ENCODE data around the gene C20orf204. TPM values are rescaled to one million over a fixed set of nuclear protein-coding genes. Genes with fewer than 3 reads are reported as not detected.

C20orf204 gene
- total RNA-seq, 2 donors from 2014 or later, result 4.0 to 4.1 TPM

GRCh38 chr20:64075556-64075955, 39.6 kb downstream of the C20orf204 start:
- TF ChIP-seq, protein P1, sequence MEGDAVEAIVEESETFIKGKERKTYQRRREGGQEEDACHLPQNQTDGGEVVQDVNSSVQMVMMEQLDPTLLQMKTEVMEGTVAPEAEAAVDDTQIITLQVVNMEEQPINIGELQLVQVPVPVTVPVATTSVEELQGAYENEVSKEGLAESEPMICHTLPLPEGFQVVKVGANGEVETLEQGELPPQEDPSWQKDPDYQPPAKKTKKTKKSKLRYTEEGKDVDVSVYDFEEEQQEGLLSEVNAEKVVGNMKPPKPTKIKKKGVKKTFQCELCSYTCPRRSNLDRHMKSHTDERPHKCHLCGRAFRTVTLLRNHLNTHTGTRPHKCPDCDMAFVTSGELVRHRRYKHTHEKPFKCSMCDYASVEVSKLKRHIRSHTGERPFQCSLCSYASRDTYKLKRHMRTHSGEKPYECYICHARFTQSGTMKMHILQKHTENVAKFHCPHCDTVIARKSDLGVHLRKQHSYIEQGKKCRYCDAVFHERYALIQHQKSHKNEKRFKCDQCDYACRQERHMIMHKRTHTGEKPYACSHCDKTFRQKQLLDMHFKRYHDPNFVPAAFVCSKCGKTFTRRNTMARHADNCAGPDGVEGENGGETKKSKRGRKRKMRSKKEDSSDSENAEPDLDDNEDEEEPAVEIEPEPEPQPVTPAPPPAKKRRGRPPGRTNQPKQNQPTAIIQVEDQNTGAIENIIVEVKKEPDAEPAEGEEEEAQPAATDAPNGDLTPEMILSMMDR (conservative IDR thresholded peaks at IDR 0.05), result no peak
- no peaks in the 10 kb centered on the region for H3K9me3 Mint-ChIP-seq
- H3K27ac Mint-ChIP-seq, result no peak overlapping the region

GRCh38 chr20:64076061-64076997, 40.3 kb downstream of the C20orf204 start:
- no peak overlapping the region for H3K4me3 Mint-ChIP-seq
- H3K4me1 Mint-ChIP-seq, result peaks cover 10% of the 10 kb centered on the region
- no peak for DNase-seq
- H3K4me1 ChIP-seq (ENCODE audit: control insufficient read depth, insufficient read depth, low read length), result no peaks in the 10 kb centered on the region
- no peak overlapping the region for H3K4me3 ChIP-seq (ENCODE audit: low read length)
- H3K36me3 Mint-ChIP-seq (ENCODE audit: low read depth), result peaks cover 4% of the 10 kb centered on the region
- no peaks in the 10 kb centered on the region for H3K9me3 ChIP-seq (ENCODE audit: control insufficient read depth, low read length)
- no peak overlapping the region for H3K9ac ChIP-seq (ENCODE audit: extremely low read depth, low read length, poor library complexity, severe bottlenecking)
- WGBS, 2 experiments (ENCODE audit: insufficient coverage in 1 of 2, insufficient read length in 1 of 2), result 94 to 100% methylated on average over 13 to 22 of the region's 22 CpGs
- peaks cover 4% of the 10 kb centered on the region for H3K27me3 Mint-ChIP-seq (ENCODE audit: insufficient read depth)
- H3K36me3 ChIP-seq (ENCODE audit: control insufficient read depth, insufficient read depth, low read length), result no peaks in the 10 kb centered on the region
- no peaks in the 10 kb centered on the region for H3K9me3 Mint-ChIP-seq
- no peaks in the 10 kb centered on the region for H3K27me3 ChIP-seq (ENCODE audit: control insufficient read depth, insufficient read depth, low read length, poor library complexity, severe bottlenecking)
- H3K27ac ChIP-seq (ENCODE audit: low read depth, low read length), result no peak overlapping the region
- TF ChIP-seq, protein P1 (conservative IDR thresholded peaks at IDR 0.05), result no peak
- H3K27ac Mint-ChIP-seq, result no peak overlapping the region

More at GRCh38 chr20:64075556-64075955, 39.6 kb downstream of the C20orf204 start:
- H3K4me3 ChIP-seq (ENCODE audit: low read length), result no peak overlapping the region
- Mint-ChIP-seq H3K4me3 (no peak overlapping the region), H3K27me3 (ENCODE audit: insufficient read depth) (peaks cover 1% of the 10 kb centered on the region), H3K4me1 (peaks cover 7% of the 10 kb centered on the region), H3K36me3 (ENCODE audit: low read depth) (peaks cover 4% of the 10 kb centered on the region)
- H3K36me3 ChIP-seq (ENCODE audit: control insufficient read depth, insufficient read depth, low read length), result no peaks in the 10 kb centered on the region
- 89 to 98% methylated on average over 7 to 12 of the region's 12 CpGs for WGBS, 2 experiments (ENCODE audit: insufficient coverage in 1 of 2, insufficient read length in 1 of 2)
- H3K27ac ChIP-seq (ENCODE audit: low read depth, low read length), result no peak overlapping the region
- no peaks in the 10 kb centered on the region for H3K4me1 ChIP-seq (ENCODE audit: control insufficient read depth, insufficient read depth, low read length)
- H3K9ac ChIP-seq (ENCODE audit: extremely low read depth, low read length, poor library complexity, severe bottlenecking), result no peak overlapping the region
- no peaks in the 10 kb centered on the region for H3K27me3 ChIP-seq (ENCODE audit: control insufficient read depth, insufficient read depth, low read length, poor library complexity, severe bottlenecking)
- no peaks in the 10 kb centered on the region for H3K9me3 ChIP-seq (ENCODE audit: control insufficient read depth, low read length)
- DNase-seq, result no peak

- TF ChIP-seq, protein P1 (conservative IDR thresholded peaks at IDR 0.05), result no peak
- Mint-ChIP-seq H3K4me3 (no peak overlapping the region), H3K4me1 (peaks cover 11% of the 10 kb centered on the region)
Observed at GRCh38 chr20:64077094-64077493, 41.1 kb downstream of the C20orf204 start.

More at GRCh38 chr20:64077094-64077493, 41.1 kb downstream of the C20orf204 start:
- H3K27ac Mint-ChIP-seq, result no peak overlapping the region
- WGBS, 2 experiments (ENCODE audit: insufficient coverage in 1 of 2, insufficient read length in 1 of 2), result 92 to 99% methylated on average over 2 to 8 of the region's 8 CpGs
- H3K4me1 ChIP-seq (ENCODE audit: control insufficient read depth, insufficient read depth, low read length), result no peaks in the 10 kb centered on the region
- H3K36me3 Mint-ChIP-seq (ENCODE audit: low read depth), result peaks cover 4% of the 10 kb centered on the region
- no peaks in the 10 kb centered on the region for H3K27me3 ChIP-seq (ENCODE audit: control insufficient read depth, insufficient read depth, low read length, poor library complexity, severe bottlenecking)
- H3K36me3 ChIP-seq (ENCODE audit: control insufficient read depth, insufficient read depth, low read length), result no peaks in the 10 kb centered on the region
- no peaks in the 10 kb centered on the region for H3K9me3 Mint-ChIP-seq
- peaks cover 12% of the 10 kb centered on the region for H3K27me3 Mint-ChIP-seq (ENCODE audit: insufficient read depth)
- no peak overlapping the region for H3K27ac ChIP-seq (ENCODE audit: low read depth, low read length)
- H3K9me3 ChIP-seq (ENCODE audit: control insufficient read depth, low read length), result no peaks in the 10 kb centered on the region
- no peak for DNase-seq
- no peak overlapping the region for H3K9ac ChIP-seq (ENCODE audit: extremely low read depth, low read length, poor library complexity, severe bottlenecking)
- no peak overlapping the region for H3K4me3 ChIP-seq (ENCODE audit: low read length)
